PFSK-1 (cell line): Measurements from ENCODE around the gene NFE2L1.

ENCODE experiments used
- SIN3A ChIP-seq: IDR thresholded peaks from 2 replicates; pipeline ENCODE4 v1.6.1; 2012; ENCODE audit warnings: mild to moderate bottlenecking, low read length, moderate library complexity, borderline replicate concordance; ENCODE audit not compliant: insufficient read depth
- TAF1 ChIP-seq: IDR thresholded peaks from 2 replicates; pipeline ENCODE4 v1.6.1; 2012; ENCODE audit warnings: low read length, control low read depth, borderline replicate concordance; ENCODE audit not compliant: insufficient read depth

- TF ChIP-seq TAF1: no peak
- peak; percentile 34; the same call in 1 of the 2 replicates for TF ChIP-seq SIN3A
Observed at GRCh38 chr17:48002266-48002915, 45.8 kb upstream of the NFE2L1 start.
